Right renal cortex interstitium (tissue), 3 donors: ENCODE measurements around the gene NIPAL3. TPM values are rescaled to one million over a fixed set of nuclear protein-coding genes. Genes with fewer than 3 reads are reported as not detected.

Experiments
- DNase-seq, 3 donors: peaks; one replicate each; pipeline ENCODE4 v3.0.0-alpha.2; 2013; ENCODE audit warnings: low read depth in 3 of 3, low spot score in 2 of 3
- polyA plus RNA-seq, 3 donors: library from polyadenylated mRNA; unstranded; fragments of 120-200 nt; gene quantifications; one replicate each; pipeline ENCODE4 v1.2.1, GENCODE V29; 2013; ENCODE audit not compliant: insufficient read length in 3 of 3

The NIPAL3 gene
- polyA plus RNA-seq, 3 donors: 21.5 to 24.3 (median 23.1) TPM

- peak in 1 of 3 donors; percentile 47 for DNase-seq
Observed at GRCh38 chr1:24390924-24391782, 24.4 kb upstream of the NIPAL3 start.

GRCh38 chr1:24391882-24392603 is 23.6 kb upstream of the NIPAL3 start:
- no peak for DNase-seq

GRCh38 chr1:24392604-24392946 is 23.0 kb upstream of the NIPAL3 start:
- DNase-seq: no peak

- DNase-seq: no peak
Observed at GRCh38 chr1:24392982-24393650, 22.5 kb upstream of the NIPAL3 start.

GRCh38 chr1:24393892-24394291 is 21.7 kb upstream of the NIPAL3 start:
- no peak for DNase-seq

GRCh38 chr1:24400065-24400464 is 15.5 kb upstream of the NIPAL3 start:
- no peak for DNase-seq

- DNase-seq: no peak
Observed at GRCh38 chr1:24403806-24404205, 11.8 kb upstream of the NIPAL3 start.

- no peak for DNase-seq
Observed at GRCh38 chr1:24406788-24407187, 8.8 kb upstream of the NIPAL3 start.

GRCh38 chr1:24409535-24409934 is 6.1 kb upstream of the NIPAL3 start:
- DNase-seq: no peak

GRCh38 chr1:24410750-24411149 is 4.9 kb upstream of the NIPAL3 start:
- DNase-seq: no peak

GRCh38 chr1:24411963-24412362 is 3.6 kb upstream of the NIPAL3 start:
- no peak for DNase-seq

GRCh38 chr1:24412408-24412807 is 3.2 kb upstream of the NIPAL3 start:
- no peak for DNase-seq

- peak; percentile 80 to 94 (median 88) for DNase-seq
Observed at GRCh38 chr1:24413350-24414163, 2.0 kb upstream of the NIPAL3 start, which contains the start of gene STPG1. Gene STPG1 (minus strand): TSS chr1:24413782. CDS start chr1:24401388, 12,394 bp downstream.

GRCh38 chr1:24414775-24415333 is 748 bp upstream of the NIPAL3 start:
- no peak for DNase-seq

- no peak for DNase-seq
Observed at GRCh38 chr1:24415910-24416665, 486 bp downstream of the NIPAL3 start.

- DNase-seq: no peak
Observed at GRCh38 chr1:24416666-24417391, 1.2 kb downstream of the NIPAL3 start.

GRCh38 chr1:24417681-24418080 is 2.1 kb downstream of the NIPAL3 start:
- no peak for DNase-seq

GRCh38 chr1:24418898-24419628 is 3.5 kb downstream of the NIPAL3 start:
- DNase-seq: no peak
